VCaP (cell line): ENCODE measurements around the gene CFAP161.

Experiments
- H3K27ac ChIP-seq: fragments of 450-650 bp; 2 replicates; pipeline ENCODE4 v1.5.1; 2017
- TF ChIP-seq, protein P1 (sequence below): fragments of 450-650 bp; conservative IDR thresholded peaks from 2 replicates; pipeline ENCODE4 v1.5.1; 2017; ENCODE audit warnings: mild to moderate bottlenecking, moderate library complexity

Gene CFAP161, protein sequence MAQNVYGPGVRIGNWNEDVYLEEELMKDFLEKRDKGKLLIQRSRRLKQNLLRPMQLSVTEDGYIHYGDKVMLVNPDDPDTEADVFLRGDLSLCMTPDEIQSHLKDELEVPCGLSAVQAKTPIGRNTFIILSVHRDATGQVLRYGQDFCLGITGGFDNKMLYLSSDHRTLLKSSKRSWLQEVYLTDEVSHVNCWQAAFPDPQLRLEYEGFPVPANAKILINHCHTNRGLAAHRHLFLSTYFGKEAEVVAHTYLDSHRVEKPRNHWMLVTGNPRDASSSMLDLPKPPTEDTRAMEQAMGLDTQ

DNA sequence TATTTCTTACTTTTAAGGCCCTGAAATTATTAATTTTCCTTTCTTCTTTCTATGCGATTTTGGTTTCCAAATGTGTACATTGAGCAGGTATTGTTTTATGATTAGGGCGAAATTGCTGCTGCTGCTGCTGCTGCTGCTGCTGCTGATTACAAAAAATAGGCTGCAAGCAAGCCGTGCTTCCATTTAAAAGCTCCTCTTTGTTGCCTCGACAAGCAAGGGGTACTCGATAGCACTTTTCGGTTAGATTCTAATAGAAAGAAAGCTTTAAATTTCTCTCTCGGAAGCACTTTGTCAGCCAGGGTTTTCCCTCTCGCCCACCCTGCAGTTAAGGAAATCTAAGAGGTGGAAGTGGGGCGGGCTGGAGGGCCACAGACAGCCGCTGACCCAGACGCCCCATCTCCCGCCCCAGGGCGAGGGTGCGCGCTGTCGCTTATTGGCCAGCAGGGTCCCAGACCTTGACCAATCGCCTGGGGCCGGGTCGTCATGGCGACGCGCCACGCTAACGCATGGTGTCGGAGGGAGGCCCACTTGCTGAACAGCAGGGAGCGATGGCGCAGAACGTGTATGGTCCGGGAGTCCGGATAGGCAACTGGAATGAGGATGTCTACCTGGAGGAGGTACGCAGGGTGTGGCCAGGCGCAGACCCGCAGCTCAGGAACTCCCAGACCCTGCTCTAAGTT is at the start of gene CFAP161:
Gene CFAP161 (plus strand): TSS at position 489 of the 680 bp plus-strand sequence. CDS start 60 bp downstream, at position 549.
- TF ChIP-seq, protein P1, sequence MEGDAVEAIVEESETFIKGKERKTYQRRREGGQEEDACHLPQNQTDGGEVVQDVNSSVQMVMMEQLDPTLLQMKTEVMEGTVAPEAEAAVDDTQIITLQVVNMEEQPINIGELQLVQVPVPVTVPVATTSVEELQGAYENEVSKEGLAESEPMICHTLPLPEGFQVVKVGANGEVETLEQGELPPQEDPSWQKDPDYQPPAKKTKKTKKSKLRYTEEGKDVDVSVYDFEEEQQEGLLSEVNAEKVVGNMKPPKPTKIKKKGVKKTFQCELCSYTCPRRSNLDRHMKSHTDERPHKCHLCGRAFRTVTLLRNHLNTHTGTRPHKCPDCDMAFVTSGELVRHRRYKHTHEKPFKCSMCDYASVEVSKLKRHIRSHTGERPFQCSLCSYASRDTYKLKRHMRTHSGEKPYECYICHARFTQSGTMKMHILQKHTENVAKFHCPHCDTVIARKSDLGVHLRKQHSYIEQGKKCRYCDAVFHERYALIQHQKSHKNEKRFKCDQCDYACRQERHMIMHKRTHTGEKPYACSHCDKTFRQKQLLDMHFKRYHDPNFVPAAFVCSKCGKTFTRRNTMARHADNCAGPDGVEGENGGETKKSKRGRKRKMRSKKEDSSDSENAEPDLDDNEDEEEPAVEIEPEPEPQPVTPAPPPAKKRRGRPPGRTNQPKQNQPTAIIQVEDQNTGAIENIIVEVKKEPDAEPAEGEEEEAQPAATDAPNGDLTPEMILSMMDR = no peak
- H3K27ac ChIP-seq = no peak within 1 kb of the TSS

DNA sequence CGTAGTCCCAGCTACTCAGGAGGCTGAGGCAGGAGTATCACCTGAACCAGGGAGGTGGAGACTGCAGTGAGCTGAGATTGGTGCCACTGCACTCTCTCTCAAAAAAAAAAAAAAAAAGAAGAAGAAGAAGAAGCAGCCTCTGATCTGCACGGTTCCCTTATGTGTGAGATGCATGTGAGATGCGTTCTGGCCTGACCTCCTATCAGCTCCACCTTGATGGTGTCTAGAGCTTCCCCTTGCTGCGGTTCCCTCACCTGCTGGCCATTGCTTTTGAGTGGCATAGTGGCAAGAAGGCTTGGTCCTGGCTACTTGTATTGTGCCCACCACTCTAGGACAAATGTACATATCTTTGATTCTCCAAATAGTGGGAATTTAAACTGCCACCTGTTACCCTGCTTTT is 49.4 kb upstream of the CFAP161 start:
- H3K27ac ChIP-seq = no peak overlapping the region
- TF ChIP-seq, protein P1 = no peak

DNA sequence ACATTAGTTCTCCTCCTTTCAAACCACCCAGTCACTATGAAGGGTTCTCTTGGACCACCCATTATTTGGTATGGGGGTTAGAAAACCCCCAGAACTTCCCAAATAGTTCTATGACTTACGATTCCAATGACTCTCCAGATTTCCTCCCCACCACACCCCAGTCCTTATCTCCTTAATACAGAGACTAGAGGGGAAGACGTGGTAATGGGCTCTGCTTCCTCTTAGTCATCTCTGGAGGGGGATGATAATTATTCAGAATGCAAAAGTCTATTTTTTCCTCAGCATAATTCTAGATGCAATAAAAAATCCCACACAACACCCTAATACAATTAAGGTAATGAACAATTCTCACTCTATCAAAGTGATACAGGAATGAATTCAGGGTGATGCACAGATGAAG is 48.9 kb upstream of the CFAP161 start:
- no peak overlapping the region for H3K27ac ChIP-seq
- TF ChIP-seq, protein P1 = no peak

DNA sequence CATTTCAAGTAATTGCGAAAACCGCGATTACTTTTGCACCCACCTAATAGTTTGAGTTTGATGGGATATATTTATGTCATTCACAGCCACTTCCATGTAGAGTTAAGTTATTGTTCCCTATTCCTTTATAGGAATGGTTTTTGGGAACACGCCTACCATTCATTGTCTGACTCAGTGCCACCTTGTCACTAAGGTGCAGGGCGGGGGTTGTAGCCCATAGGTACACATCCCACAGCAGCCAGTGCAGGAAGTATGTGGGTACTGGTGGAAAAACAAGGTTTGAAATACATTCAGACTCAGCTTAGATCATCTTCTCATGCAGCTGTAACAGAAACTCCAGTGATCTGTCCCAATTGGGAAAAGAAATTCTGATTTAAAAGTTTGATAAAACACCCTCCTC is 48.2 kb upstream of the CFAP161 start:
- no peak overlapping the region for H3K27ac ChIP-seq
- TF ChIP-seq, protein P1 = no peak

DNA sequence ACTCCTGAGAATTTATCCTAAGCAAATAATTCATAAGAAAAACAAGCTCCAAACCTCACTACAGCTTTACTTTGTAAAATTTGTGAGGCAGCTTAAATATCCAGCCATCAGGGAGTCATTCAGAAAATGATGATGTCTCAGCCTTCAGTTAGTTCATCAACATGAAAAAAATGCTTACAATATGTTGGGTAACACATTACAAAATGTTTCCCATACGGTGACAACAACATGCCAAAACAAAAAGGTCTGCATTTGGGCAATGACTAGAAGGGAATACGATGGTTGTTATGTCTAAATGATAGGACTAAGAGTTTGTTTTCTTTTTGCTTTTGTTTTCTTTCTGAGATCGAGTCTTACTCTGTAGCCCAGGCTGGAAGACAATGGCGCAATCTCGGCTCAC is 47.0 kb upstream of the CFAP161 start:
- TF ChIP-seq, protein P1 = no peak
- H3K27ac ChIP-seq = no peak overlapping the region

DNA sequence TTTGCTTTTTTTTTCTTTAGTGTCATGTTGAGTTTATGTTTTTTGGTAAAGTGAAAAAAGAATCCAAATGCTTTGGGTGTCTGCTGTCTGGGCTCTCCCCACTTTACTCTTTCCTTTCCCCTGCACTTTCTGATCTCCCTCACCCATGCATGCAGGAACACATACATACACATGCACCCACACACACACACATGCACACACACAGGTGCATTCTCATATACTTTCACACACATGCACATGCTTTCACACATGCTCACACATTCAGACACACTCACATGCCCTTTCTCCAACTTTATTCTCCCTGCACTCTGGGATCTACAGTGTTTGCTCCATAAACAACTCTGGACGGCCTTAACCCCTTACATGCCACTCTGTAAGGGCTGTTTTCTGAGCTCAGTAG is 46.4 kb upstream of the CFAP161 start:
- TF ChIP-seq, protein P1 = no peak
- H3K27ac ChIP-seq = no peak overlapping the region; the same call in 1 of the 2 replicates

DNA sequence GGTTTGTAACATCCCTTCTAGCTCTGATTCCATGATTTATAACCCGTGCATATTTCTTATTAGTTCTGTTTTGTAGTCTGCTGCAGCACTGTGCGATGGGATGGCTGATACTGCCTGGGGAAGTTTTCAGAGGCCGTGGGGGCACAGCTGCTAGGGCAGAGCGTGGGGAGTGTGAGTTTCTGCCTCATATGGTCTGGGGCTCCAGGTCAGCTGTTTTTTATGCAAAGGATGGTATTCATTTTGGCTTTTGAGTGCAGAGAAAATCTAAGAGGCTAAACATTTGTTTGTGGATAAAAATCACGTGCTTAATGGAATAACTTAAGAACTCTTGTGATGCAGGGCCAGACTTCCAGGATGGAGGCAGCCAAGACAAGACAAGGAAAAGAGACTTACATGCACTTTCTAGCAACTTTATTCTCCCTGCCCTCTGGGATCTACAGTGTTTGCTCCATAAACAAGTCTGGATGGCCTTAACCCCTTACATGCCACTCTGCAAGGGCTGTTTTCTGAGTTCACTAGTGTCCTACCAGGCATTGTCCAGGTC is 45.5 kb upstream of the CFAP161 start:
- H3K27ac ChIP-seq = no peak overlapping the region
- TF ChIP-seq, protein P1 = no peak
